ENCODE data around the gene TEX52.

TEX52 gene

GRCh38 chr12:2857021-2857431 lies at the start of gene TEX52:
Gene TEX52 (minus strand): TSS chr12:2857039. CDS start chr12:2857026, 13 bp downstream.
- no peak for DNase-seq (ENCODE audit: low read depth)
- H3K4me3 ChIP-seq (ENCODE audit: control insufficient read depth, low read depth, low read length), result no peak within 1 kb of the TSS
- TF ChIP-seq CTCF (IDR thresholded peaks at IDR 0.05; ENCODE audit: control insufficient read depth, insufficient read depth, low read depth, low read length, missing control alignments), result no peak

- TF ChIP-seq CTCF (IDR thresholded peaks at IDR 0.05; ENCODE audit: control insufficient read depth, insufficient read depth, low read depth, low read length, missing control alignments), result no peak
- H3K4me3 ChIP-seq (ENCODE audit: control insufficient read depth, low read depth, low read length), result no peak overlapping the region
- DNase-seq (ENCODE audit: low read depth), result no peak
These were observed 47.4 kb upstream of the TEX52 start for GRCh38 chr12:2904260-2904659.

- DNase-seq (ENCODE audit: low read depth), result no peak
- no peak for TF ChIP-seq CTCF (IDR thresholded peaks at IDR 0.05; ENCODE audit: control insufficient read depth, insufficient read depth, low read depth, low read length, missing control alignments)
These were observed 45.5 kb upstream of the TEX52 start for GRCh38 chr12:2902272-2902880.

GRCh38 chr12:2900642-2901041 lies 43.8 kb upstream of the TEX52 start:
- H3K4me3 ChIP-seq (ENCODE audit: control insufficient read depth, low read depth, low read length), result no peak overlapping the region
- DNase-seq (ENCODE audit: low read depth), result no peak
- no peak for TF ChIP-seq CTCF (IDR thresholded peaks at IDR 0.05; ENCODE audit: control insufficient read depth, insufficient read depth, low read depth, low read length, missing control alignments)

More at GRCh38 chr12:2902272-2902880, 45.5 kb upstream of the TEX52 start:
- no peak overlapping the region for H3K4me3 ChIP-seq (ENCODE audit: control insufficient read depth, low read depth, low read length)

- TF ChIP-seq CTCF (IDR thresholded peaks at IDR 0.05; ENCODE audit: control insufficient read depth, insufficient read depth, low read depth, low read length, missing control alignments), result no peak
- H3K4me3 ChIP-seq (ENCODE audit: control insufficient read depth, low read depth, low read length), result no peak overlapping the region
- DNase-seq (ENCODE audit: low read depth), result no peak
These were observed 40.6 kb upstream of the TEX52 start for GRCh38 chr12:2897418-2897817.

- no peak for DNase-seq (ENCODE audit: low read depth)
- no peak for TF ChIP-seq CTCF (IDR thresholded peaks at IDR 0.05; ENCODE audit: control insufficient read depth, insufficient read depth, low read depth, low read length, missing control alignments)
- H3K4me3 ChIP-seq (ENCODE audit: control insufficient read depth, low read depth, low read length), result no peak overlapping the region
These were observed 38.7 kb upstream of the TEX52 start for GRCh38 chr12:2895511-2895910.

Measured in AG09309 (cell line).